Ramos (cell line): Measurements from ENCODE around the gene ANKH.

Source experiments
- in situ Hi-C: fragments of 300-500 bp; cut with MboI; formaldehyde crosslinking; loops from one replicate; pipeline ENCODE4 v1.14.3; 2022; ENCODE audit warnings: low sequenced_read_pairs; ENCODE audit not compliant: unreplicated experiment

ANKH gene

GRCh38 chr5:14702238-14702839 lies 169.2 kb downstream of the ANKH start:
- in situ Hi-C loops = no loop called here

- in situ Hi-C loops = no loop called here
Measured at GRCh38 chr5:14701556-14701955, 170.0 kb downstream of the ANKH start.

GRCh38 chr5:14700478-14701436 lies 170.8 kb downstream of the ANKH start:
- in situ Hi-C loops = no loop called here

DNA sequence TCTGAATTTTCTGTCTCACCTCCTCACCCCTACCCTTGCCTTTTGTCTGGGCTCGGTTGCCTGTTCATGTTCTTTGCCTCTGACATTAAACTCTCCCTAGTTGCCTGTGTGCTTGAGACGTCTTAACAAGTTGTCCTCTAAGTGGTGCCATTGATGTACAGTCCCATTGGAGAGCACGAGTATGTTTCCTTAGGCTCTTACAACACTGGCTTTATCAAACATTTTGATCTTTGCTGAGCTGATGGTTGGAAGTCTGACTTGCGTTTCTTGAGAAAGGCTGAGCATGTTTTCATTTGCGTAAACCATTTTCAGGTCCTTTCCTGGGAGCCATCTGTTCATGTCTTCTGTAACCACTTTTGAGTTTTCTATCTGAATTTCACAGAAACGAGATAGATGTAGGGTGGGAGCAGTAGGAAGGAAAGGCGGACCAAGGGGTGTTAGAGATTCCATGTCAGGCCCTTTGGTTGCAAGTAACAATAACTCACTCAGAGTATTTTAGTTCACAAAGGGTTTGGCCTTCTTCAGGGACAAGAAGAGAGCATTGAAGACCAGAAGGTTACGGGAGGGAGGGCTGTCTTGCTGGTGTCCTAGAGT lies 171.7 kb downstream of the ANKH start:
- in situ Hi-C loops = no loop called here

DNA sequence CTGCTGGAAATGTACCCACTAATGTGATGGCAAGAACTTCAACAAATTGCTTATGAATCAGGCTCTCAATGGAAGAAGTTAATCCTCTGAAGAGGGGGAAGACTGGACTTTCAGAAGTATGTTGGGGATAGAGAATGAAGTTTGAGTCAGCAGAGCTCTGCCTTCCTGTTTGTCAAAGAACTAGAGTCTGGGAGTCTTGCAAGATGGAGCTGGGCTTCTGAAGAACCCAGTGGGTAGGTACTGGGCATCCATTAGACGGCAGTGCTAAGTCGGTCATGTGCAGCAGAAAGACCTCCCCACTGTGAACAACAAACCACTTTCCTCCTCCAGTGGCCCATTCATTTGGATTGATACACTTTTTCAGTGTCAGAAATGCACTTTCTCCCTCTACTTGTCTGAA lies 172.4 kb downstream of the ANKH start:
- in situ Hi-C loops = no loop called here

GRCh38 chr5:14698495-14698894 lies 173.1 kb downstream of the ANKH start:
- in situ Hi-C loops = no loop called here

GRCh38 chr5:14696851-14697250 lies 174.7 kb downstream of the ANKH start:
- in situ Hi-C loops = no loop called here

- in situ Hi-C loops = no loop called here
Measured at GRCh38 chr5:14696057-14696456, 175.5 kb downstream of the ANKH start.

DNA sequence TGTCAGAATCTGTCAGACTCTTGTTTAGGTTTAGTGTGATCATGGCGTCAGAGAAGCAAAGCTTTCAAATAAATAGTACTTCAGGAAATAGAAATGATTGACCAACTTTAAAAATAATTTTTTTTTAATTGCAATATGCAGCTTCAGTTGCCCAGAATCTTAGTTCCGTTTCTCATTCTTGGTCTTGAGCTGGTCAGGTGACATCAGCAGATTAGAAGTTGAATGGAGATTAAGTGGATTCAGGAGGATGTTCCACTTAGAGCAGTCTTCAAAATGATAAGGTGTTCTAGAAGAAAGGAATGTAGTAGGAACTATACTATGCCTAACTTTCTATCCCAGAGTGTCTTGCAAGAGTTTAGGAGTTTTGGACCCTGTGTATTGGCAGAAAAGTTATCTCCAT lies 176.4 kb downstream of the ANKH start:
- in situ Hi-C loops = no loop called here

- in situ Hi-C loops = no loop called here
Measured at GRCh38 chr5:14693070-14693469, 178.5 kb downstream of the ANKH start.

- in situ Hi-C loops = no loop called here
Measured at GRCh38 chr5:14687023-14687665, 184.4 kb downstream of the ANKH start.

- in situ Hi-C loops = no loop called here
Measured at GRCh38 chr5:14686517-14686916, 185.1 kb downstream of the ANKH start.

- in situ Hi-C loops = no loop called here
Measured at GRCh38 chr5:14685757-14686156, 185.8 kb downstream of the ANKH start.

DNA sequence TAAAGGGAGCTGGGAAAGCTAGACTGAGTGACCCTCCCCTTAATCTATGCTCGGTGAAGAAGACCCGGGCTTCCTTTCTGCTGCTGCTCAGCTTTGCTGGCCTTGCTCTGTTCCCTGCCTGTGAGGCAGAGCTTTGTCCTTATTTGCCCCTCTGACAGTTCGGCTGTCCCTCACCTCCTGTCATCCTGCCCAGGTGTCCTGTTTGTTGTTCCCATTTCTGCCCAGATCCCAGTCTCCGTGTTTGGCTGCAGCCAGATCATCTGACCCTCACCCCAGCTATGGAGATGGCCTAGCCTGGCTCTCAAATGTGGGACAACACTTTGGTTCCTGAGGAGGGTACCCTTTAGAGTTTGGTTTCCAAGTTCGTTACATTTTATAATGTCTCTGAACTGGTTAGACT lies 186.8 kb downstream of the ANKH start:
- in situ Hi-C loops = no loop called here

GRCh38 chr5:14683906-14684455 lies 187.6 kb downstream of the ANKH start:
- in situ Hi-C loops = no loop called here

GRCh38 chr5:14681236-14681752 lies 190.3 kb downstream of the ANKH start:
- in situ Hi-C loops = no loop called here

- in situ Hi-C loops = no loop called here
Measured at GRCh38 chr5:14679595-14679994, 192.0 kb downstream of the ANKH start.

GRCh38 chr5:14678773-14679334 lies 192.7 kb downstream of the ANKH start:
- in situ Hi-C loops = no loop called here

GRCh38 chr5:14676320-14676719 lies 195.3 kb downstream of the ANKH start:
- in situ Hi-C loops = no loop called here

- in situ Hi-C loops = no loop called here
Measured at GRCh38 chr5:14675865-14676300, 195.7 kb downstream of the ANKH start.
